Ectodermal cell (in vitro differentiated cells): Measurements from ENCODE around the gene TRIM44.
"Not testable (repeated sequence)": the region's sequence is repeated elsewhere in the genome, so short reads cannot be mapped to it uniquely, and the experiment has no call there.

Experiments used
- H3K27ac ChIP-seq: 2 replicates; pipeline ENCODE4 v1.7.0; 2013; ENCODE audit warnings: mild to moderate bottlenecking, low read depth, low read length; ENCODE audit not compliant: insufficient read depth, poor library complexity, severe bottlenecking
- H3K27me3 ChIP-seq: 2 replicates; pipeline ENCODE4 v1.7.0; 2013; ENCODE audit warnings: mild to moderate bottlenecking, low read length; ENCODE audit not compliant: insufficient read depth, control insufficient read depth, poor library complexity, severe bottlenecking
- H3K36me3 ChIP-seq: one replicate; pipeline ENCODE4 v1.7.0; 2013; ENCODE audit warnings: low read length; ENCODE audit not compliant: control insufficient read depth, insufficient read depth
- H3K4me1 ChIP-seq: one replicate; pipeline ENCODE4 v1.7.0; 2013; ENCODE audit warnings: low read length; ENCODE audit not compliant: control insufficient read depth, insufficient read depth
- H3K4me3 ChIP-seq: 2 replicates; pipeline ENCODE4 v1.7.0; 2013; ENCODE audit warnings: low read depth, low read length, control low read depth; ENCODE audit not compliant: insufficient read depth
- H3K9me3 ChIP-seq: 2 replicates; pipeline ENCODE4 v1.7.0; 2013; ENCODE audit warnings: mild to moderate bottlenecking, low read length, moderate library complexity; ENCODE audit not compliant: control insufficient read depth
- WGBS, 2 experiments: methylation state at CpG; one replicate each; pipeline ENCODE4 v1.1.7; 2013; ENCODE audit warnings: missing lambda C conversion rate in 2 of 2; 5-methylcytosine and 5-hydroxymethylcytosine counted together

Gene TRIM44

DNA sequence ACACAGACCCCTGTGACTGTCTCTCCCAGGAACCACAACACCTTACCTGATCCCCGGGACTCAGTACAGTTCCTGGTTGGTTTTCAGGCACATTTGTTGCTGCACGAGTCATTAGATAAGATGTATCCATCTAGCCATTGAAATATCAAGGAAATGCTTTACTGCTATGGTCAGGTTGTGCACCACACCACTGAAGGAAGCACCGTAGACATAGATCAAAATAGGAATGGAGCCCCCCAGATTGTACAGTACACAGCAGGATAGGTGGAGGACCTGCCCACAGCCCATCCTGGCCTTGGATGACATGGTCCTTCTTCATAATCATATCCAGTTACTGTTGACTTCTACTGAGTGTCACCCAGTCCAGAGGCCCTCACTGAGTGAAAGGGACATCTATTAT, 195.3 kb downstream of the TRIM44 start:
- 92 to 95% methylated on average over 3 of the region's 3 CpGs for WGBS, 2 experiments
- Histone ChIP-seq H3K4me3 (no peak overlapping the region), H3K27ac (no peak overlapping the region), H3K4me1 (no peaks in the 10 kb centered on the region), H3K9me3 (no peaks in the 10 kb centered on the region), H3K27me3 (no peaks in the 10 kb centered on the region), H3K36me3 (no peaks in the 10 kb centered on the region)

DNA sequence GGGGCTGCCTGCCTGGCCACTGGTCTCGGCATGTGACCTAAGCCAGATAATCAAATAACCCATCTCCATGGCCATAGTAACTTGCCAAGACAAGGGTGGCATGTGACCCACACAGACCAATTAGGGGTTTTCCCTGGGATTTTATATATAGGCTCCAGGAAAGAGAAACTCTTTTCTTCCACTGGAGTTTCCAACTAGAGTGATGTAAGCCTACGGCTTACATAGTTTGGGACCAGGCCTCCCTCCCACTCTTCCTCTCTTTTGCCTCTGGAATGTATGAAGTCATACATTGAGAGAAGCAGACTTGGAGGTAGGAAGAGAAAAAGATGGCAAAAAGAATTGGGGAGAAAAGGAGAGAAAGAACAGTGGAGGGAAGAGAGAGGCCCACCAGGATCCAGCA, 196.7 kb downstream of the TRIM44 start:
- H3K27ac ChIP-seq: no peak overlapping the region

DNA sequence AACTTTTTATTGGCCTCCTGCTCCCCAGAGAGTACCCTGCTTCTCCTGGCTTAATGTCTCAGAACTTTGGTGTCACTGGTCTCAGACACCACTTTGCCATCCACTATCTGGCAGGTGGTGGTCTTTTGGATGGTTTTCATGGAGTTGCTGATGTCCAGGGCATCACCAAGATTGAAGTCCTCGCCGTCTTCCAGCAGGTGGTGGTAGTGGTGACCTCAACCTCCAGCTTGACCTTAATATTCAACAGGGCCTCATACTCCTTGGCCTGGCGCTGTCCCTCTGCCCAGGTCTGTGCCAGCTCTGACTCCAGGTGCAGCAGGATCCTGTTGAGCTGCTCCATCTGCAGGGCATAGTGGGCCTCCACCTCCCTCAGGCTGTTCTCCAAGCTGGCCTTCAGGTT, 197.6 kb downstream of the TRIM44 start:
- H3K4me1 ChIP-seq, H3K36me3 ChIP-seq, H3K4me3 ChIP-seq, H3K9me3 ChIP-seq, H3K27me3 ChIP-seq, H3K27ac ChIP-seq: not testable (repeated sequence)
- WGBS, 2 experiments: 97 to 98% methylated on average over 3 of the region's 3 CpGs

More for the DNA sequence above, 196.7 kb downstream of the TRIM44 start:
- Histone ChIP-seq H3K36me3 (no peaks in the 10 kb centered on the region), H3K27me3 (no peaks in the 10 kb centered on the region), H3K4me3 (no peak overlapping the region), H3K4me1 (no peaks in the 10 kb centered on the region), H3K9me3 (no peaks in the 10 kb centered on the region)
- WGBS, 2 experiments: 97 to 98% methylated on average over 2 of the region's 2 CpGs

- Histone ChIP-seq H3K36me3 (no peaks in the 10 kb centered on the region), H3K27me3 (no peaks in the 10 kb centered on the region), H3K27ac (no peak overlapping the region), H3K4me1 (no peaks in the 10 kb centered on the region), H3K9me3 (no peaks in the 10 kb centered on the region), H3K4me3 (no peak overlapping the region)
- 96 to 97% methylated on average over 15 of the region's 15 CpGs for WGBS, 2 experiments
Observed at GRCh38 chr11:35861191-35861590, 198.6 kb downstream of the TRIM44 start.

DNA sequence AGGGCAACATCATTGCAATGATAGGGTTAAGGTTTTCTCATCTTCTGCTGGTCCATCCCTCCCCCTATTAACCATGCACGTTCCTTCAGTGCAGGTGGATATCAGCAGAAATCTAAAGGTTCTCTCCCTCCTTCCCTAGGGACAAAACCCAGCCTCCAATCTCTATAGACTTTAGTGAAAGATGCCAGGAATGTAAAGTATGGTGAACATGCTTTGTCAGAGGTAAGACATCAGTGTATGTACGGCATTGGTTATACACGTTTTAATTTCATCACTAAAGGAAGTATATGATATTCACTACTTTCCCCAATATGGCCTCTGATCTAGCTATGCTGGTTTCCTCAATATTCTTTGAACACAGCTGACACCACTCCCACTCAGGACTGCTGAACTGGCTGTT, 200.1 kb downstream of the TRIM44 start:
- H3K27me3 ChIP-seq: no peaks in the 10 kb centered on the region
- H3K36me3 ChIP-seq: no peaks in the 10 kb centered on the region
- no peak overlapping the region for H3K27ac ChIP-seq
- WGBS, 2 experiments: 69 to 88% methylated on average over 3 of the region's 3 CpGs
- no peaks in the 10 kb centered on the region for H3K9me3 ChIP-seq
- H3K4me3 ChIP-seq: no peak overlapping the region
- H3K4me1 ChIP-seq: no peaks in the 10 kb centered on the region

DNA sequence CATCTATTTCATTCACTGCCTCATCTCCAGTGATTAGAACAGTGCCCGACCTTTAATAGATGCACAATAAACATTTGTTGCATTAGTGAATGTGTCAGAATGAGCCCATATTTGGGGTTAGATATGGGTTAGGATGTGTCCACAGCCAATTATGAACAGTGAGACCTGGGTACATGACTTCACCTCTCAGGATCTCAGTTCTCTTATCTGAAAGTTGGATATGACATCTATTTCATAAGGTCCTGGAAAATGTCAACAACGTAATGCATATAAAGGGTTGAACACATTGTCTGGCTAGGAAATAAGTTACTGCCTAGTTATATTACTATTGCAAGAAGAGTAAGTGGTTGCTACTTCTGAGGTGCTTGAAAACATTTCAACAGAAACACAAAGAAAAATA, 201.6 kb downstream of the TRIM44 start:
- 89 to 100% methylated on average over 2 of the region's 2 CpGs for whole genome bisulfite sequencing, 2 experiments

DNA sequence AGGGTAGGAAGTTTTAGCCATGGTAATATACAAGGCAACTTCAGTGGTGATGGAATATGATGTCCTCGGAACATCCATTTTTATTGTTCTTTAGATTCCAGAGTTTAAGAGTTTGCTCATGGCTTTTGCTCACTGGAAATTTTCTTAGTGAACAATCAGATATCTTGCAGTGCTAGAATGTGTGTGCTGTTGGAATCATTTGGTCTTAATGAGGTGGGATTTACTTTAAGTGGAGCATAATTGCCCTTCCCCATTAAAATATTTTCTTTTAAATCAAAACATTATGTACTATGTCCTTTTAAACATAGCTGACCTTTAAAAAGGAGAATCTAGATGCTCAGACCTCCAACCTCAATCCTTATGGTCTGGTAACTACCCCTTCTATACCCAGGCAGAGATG, 204.0 kb downstream of the TRIM44 start:
- 89 to 100% methylated on average over 1 of the region's 1 CpG for WGBS, 2 experiments
- Histone ChIP-seq H3K27me3 (no peaks in the 10 kb centered on the region), H3K27ac (no peak overlapping the region), H3K9me3 (peaks cover 5% of the 10 kb centered on the region), H3K4me1 (no peaks in the 10 kb centered on the region), H3K36me3 (no peaks in the 10 kb centered on the region), H3K4me3 (no peak overlapping the region)

More for the DNA sequence above, 201.6 kb downstream of the TRIM44 start:
- H3K4me1 ChIP-seq: no peaks in the 10 kb centered on the region
- H3K36me3 ChIP-seq: no peaks in the 10 kb centered on the region
- H3K9me3 ChIP-seq: peaks cover 3% of the 10 kb centered on the region
- H3K27ac ChIP-seq: no peak overlapping the region
- H3K27me3 ChIP-seq: no peaks in the 10 kb centered on the region
- H3K4me3 ChIP-seq: no peak overlapping the region
